HG03520 (cell line): Measurements from ENCODE around the gene LRFN2.

Source experiments
- ATAC-seq: cut with Tn5 transposase; IDR thresholded peaks from one replicate; pipeline ENCODE4 v1.9.1; 2021; ENCODE audit warnings: mild to moderate bottlenecking, moderate library complexity; ENCODE audit not compliant: unreplicated experiment

LRFN2 gene

GRCh38 chr6:40439026-40439800 lies 148.0 kb downstream of the LRFN2 start:
- no peak for ATAC-seq

GRCh38 chr6:40438246-40438887 lies 148.8 kb downstream of the LRFN2 start:
- no peak for ATAC-seq

DNA sequence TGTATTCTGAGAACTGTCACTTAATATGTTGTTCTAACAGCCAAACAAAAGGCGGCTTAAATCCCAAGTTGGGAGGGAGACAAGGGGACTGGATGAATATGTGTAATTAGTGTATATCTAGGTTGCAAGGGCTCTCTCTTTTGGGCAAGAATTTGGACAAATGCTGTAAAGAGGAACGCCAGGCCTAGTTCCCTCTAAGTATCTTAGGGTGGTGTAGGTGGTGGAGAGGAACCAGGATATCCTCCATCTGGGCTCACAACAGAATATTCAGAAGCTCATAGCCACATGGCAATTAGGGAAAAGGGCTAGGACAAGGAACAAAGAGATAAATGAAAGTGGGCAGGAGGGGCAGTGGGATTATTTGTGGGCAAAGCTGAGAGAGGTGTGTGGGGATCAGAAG lies 149.5 kb downstream of the LRFN2 start:
- no peak for ATAC-seq

DNA sequence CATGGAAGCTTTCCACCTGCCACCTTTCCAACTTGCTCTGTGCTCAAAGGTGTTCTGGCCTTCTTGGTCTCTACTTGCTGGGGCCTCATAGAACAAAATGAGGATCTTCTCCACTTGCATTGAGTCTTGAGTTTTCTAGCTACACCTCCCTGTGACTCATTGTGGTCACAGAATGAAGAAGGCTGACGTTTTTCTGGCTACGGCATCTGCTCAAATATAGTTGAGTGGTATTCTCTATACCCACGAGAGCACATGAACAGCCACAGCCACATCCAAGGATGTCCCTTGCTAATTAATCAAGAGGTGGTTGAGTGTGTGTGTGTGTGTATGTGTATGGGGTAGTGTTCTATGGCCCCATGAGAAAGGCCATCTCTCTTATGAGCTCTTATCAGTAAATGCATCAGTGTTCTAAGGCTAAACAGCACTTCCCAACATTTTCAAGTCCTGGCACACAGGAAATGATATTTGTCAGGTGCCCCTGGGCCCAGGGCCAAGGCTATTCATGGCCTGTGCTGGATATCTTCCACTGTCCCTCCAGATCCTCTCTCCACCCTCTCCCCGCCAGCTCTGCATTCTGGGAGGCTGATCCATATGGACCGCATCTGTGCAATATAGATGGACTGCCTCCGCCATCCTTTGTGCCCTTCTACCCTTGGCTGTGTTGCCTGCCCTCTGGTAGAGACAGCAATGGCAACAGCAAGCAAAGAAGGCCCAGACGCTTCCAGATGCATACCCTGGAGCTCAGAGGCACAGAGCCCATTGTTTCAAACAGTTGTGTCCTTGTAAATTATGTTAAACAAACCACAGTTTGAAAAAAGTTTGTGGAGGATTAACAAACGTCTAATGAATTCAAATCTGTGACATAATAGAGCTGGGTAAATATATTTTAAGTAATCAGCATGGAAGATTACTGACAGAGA lies 150.2 kb downstream of the LRFN2 start:
- no peak for ATAC-seq

- ATAC-seq: no peak
Measured at GRCh38 chr6:40432982-40433381, 154.2 kb downstream of the LRFN2 start.

DNA sequence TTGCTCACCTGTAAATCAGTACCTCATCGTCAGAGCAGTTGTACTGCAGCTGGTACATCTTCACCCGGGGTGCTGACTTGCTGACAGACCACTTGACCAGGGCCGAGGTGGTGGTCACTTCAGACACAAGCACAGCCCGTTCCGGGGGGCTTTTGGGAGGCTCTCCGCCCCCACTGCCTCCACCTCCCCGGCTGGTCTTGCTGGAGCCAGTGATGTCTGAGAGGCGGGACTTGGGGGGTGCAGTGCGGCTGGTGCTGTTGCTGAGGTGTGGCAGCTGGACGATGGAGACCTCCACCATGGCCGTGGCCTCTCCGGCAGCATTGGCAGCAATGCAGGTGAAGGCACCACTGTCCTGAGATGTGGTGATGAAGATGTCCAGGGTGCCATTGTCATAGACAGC lies 155.5 kb downstream of the LRFN2 start:
- no peak for ATAC-seq

GRCh38 chr6:40427196-40427595 lies 160.0 kb downstream of the LRFN2 start:
- no peak for ATAC-seq

DNA sequence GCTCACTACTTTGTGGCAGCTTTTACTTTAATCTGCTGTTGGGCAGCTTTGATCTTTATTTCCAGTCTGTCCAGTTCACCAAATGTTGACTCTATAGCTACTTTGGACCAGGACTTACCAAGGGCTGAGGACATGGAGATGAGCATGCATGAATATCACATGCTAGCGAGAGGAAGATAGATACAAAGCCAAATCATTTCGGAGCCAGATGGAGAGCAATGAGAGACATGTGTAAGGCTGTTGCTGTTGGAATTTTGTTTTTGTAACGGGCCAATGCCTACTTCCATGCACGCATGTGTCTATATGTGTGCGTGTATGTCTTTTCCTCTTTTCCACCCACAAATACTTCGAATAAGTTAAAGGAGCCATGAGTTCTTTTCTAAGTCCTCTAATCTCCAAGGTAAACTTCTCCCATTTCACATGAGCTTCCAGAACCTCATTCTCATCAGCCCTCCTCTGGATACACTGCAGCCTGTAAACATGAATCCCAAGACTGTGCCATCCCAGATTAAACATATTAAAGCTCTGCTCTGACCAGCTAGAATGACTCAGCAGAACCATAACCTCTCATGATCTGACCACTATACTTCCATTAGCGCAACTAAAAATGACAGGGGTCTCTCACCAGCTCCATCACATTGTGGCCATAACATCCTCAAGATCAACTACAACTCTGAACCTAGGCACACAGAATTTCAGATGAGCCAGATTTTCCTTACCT lies 160.7 kb downstream of the LRFN2 start:
- ATAC-seq: no peak

- no peak for ATAC-seq
Measured at GRCh38 chr6:40425192-40425919, 161.8 kb downstream of the LRFN2 start.

GRCh38 chr6:40422046-40422445 lies 165.1 kb downstream of the LRFN2 start:
- no peak for ATAC-seq

GRCh38 chr6:40419946-40420728 lies 167.0 kb downstream of the LRFN2 start:
- no peak for ATAC-seq

- ATAC-seq: no peak
Measured at GRCh38 chr6:40419377-40419776, 167.8 kb downstream of the LRFN2 start.

GRCh38 chr6:40417031-40417430 lies 170.1 kb downstream of the LRFN2 start:
- ATAC-seq: no peak

GRCh38 chr6:40414617-40415016 lies 172.5 kb downstream of the LRFN2 start:
- no peak for ATAC-seq

GRCh38 chr6:40413239-40413638 lies 173.9 kb downstream of the LRFN2 start:
- ATAC-seq: no peak

- no peak for ATAC-seq
Measured at GRCh38 chr6:40411881-40412280, 175.3 kb downstream of the LRFN2 start.

- no peak for ATAC-seq
Measured at GRCh38 chr6:40410821-40411220, 176.3 kb downstream of the LRFN2 start.

GRCh38 chr6:40409716-40410397 lies 177.3 kb downstream of the LRFN2 start:
- ATAC-seq: no peak
